Spleen (tissue), 7 donors: ENCODE data around the gene THSD4.

Source experiments
- CTCF ChIP-seq, 11 experiments: fragments of 200-600 bp in 7 of 11; fragments of 450-650 bp in 4 of 11; sonication (generic) in 4 of 11; IDR thresholded peaks in 8 of 11; conservative IDR thresholded peaks in 3 of 11; 1 replicate in 7 of 11; 2 replicates in 4 of 11; pipeline versions ENCODE4 v1.4.0 to v1.8.0; 2016 to 2021; ENCODE audit warnings: antibody characterized with exemption in 11 of 11, inconsistent platforms in 4 of 11, mild to moderate bottlenecking in 1 of 11
- POLR2A ChIP-seq, 3 donors: fragments of 450-650 bp; IDR thresholded peaks; one replicate each; pipeline ENCODE4 v1.5.1; 2017; ENCODE audit warnings: antibody characterized with exemption in 3 of 3, mild to moderate bottlenecking in 1 of 3
- donor health status: DM: no; HTN: no; CAD: no; lungs with moderate emphysema.
- donor health status: DM: no; HTN: no; CAD: no.
- donor health status: DM: no; HTN: no; CAD: no.

GRCh38 chr15:71118345-71118744 is 3.1 kb downstream of the THSD4 start:
- TF ChIP-seq CTCF (IDR thresholded peaks at IDR 0.05 in 8 of 11, conservative IDR thresholded peaks at IDR 0.05 in 3 of 11) = no peak
- TF ChIP-seq POLR2A (IDR thresholded peaks at IDR 0.05) = no peak
